OCI-LY7 (cell line): Measurements from ENCODE around the gene ASB5. TPM values are rescaled to one million over a fixed set of nuclear protein-coding genes. Genes with fewer than 3 reads are reported as not detected.

Experiments used
- BruUV-seq: library from RNA; stranded (reverse); fragments of 400-500 nt; replicated peaks from 2 replicates; lab custom pipeline; 2021; lab: Mats Ljungman, UMichigan
- CTCF ChIA-PET: fragments of 300-600 bp; sonication (Branson Sonifier 250); formaldehyde crosslinking; loops from one replicate; lab custom pipeline; 2022; ENCODE audit warnings: antibody characterized with exemption; ENCODE audit not compliant: unreplicated experiment; lab: Charles Lee
- POLR2A ChIA-PET: fragments of 300-600 bp; sonication (Branson Sonifier 250); formaldehyde crosslinking; loops from one replicate; lab custom pipeline; 2022; ENCODE audit warnings: antibody characterized with exemption; lab: Charles Lee
- DNase-seq: peaks from one replicate; pipeline ENCODE4 v3.0.0-alpha.2; 2015; ENCODE audit warnings: low spot score
- H2AFZ ChIP-seq: fragments of 200-600 bp; sonication (generic), shearing (Covaris generic); 2 replicates; pipeline ENCODE4 v1.6.1; 2014; ENCODE audit warnings: mild to moderate bottlenecking, antibody characterized with exemption, low read length, moderate library complexity
- H3K27ac ChIP-seq: fragments of 200-600 bp; sonication (generic); 2 replicates; pipeline ENCODE4 v1.5.1; 2014; ENCODE audit warnings: mixed run types, low read depth, mild to moderate bottlenecking, moderate library complexity, low read length, inconsistent platforms; ENCODE audit not compliant: poor library complexity, severe bottlenecking
- H3K36me3 ChIP-seq: fragments of 200-600 bp; sonication (generic); 2 replicates; pipeline ENCODE4 v1.6.1; 2014; ENCODE audit warnings: mild to moderate bottlenecking, antibody characterized with exemption, low read length, moderate library complexity, mixed read lengths; ENCODE audit not compliant: insufficient read depth
- H3K4me1 ChIP-seq: fragments of 200-600 bp; sonication (generic); 2 replicates; pipeline ENCODE4 v1.5.1; 2014; ENCODE audit warnings: mild to moderate bottlenecking, low read length; ENCODE audit not compliant: insufficient read depth, poor library complexity, severe bottlenecking
- H3K4me2 ChIP-seq: fragments of 200-600 bp; sonication (generic); 2 replicates; pipeline ENCODE4 v1.6.1; 2014; ENCODE audit warnings: mild to moderate bottlenecking, low read length
- H3K4me3 ChIP-seq: fragments of 200-600 bp; sonication (generic); 2 replicates; pipeline ENCODE4 v1.5.1; 2014; ENCODE audit warnings: mild to moderate bottlenecking, low read depth, low read length; ENCODE audit not compliant: poor library complexity, severe bottlenecking
- H3K79me2 ChIP-seq: fragments of 200-600 bp; sonication (generic); 2 replicates; pipeline ENCODE4 v1.6.1; 2016; ENCODE audit warnings: low read depth, mild to moderate bottlenecking, low read length, moderate library complexity, mixed read lengths; ENCODE audit not compliant: insufficient read depth
- H3K9me2 ChIP-seq: fragments of 200-600 bp; sonication (generic); 2 replicates; pipeline ENCODE4 v1.6.1; 2016; ENCODE audit warnings: mild to moderate bottlenecking, low read length, mixed read lengths; ENCODE audit not compliant: insufficient read depth
- H3K9me3 ChIP-seq: fragments of 200-600 bp; sonication (generic); 2 replicates; pipeline ENCODE4 v1.6.1; 2014; ENCODE audit warnings: mild to moderate bottlenecking, mixed run types, low read length, mixed read lengths
- H4K20me1 ChIP-seq: fragments of 200-600 bp; sonication (generic); 2 replicates; pipeline ENCODE4 v1.6.1; 2014; ENCODE audit warnings: mild to moderate bottlenecking, antibody characterized with exemption, low read length, moderate library complexity, mixed read lengths; ENCODE audit not compliant: insufficient read depth
- CTCF ChIP-seq: fragments of 200-600 bp; sonication (generic); conservative IDR thresholded peaks from 2 replicates; pipeline ENCODE4 v1.5.1; 2014; ENCODE audit warnings: mild to moderate bottlenecking, antibody characterized with exemption, low read length, moderate library complexity, mixed read lengths
- EZH2phosphoT487 ChIP-seq: fragments of 200-600 bp; sonication (generic); IDR thresholded peaks from 2 replicates; pipeline ENCODE4 v1.6.1; 2018; ENCODE audit warnings: low read depth, borderline replicate concordance, mild to moderate bottlenecking, mixed run types, antibody characterized with exemption, low read length, moderate library complexity, mixed read lengths
- intact Hi-C: fragments of 100-400 bp; cut with micrococcal nuclease; formaldehyde crosslinking; loops from one replicate; pipeline ENCODE4 v1.10.0; 2022; ENCODE audit not compliant: unreplicated experiment
- total RNA-seq, 2 experiments: library from RNA; depleted of rRNA in 1 of 2; stranded (reverse); fragments of >200 nt in 1 of 2; shearing (Covaris generic) in 1 of 2; gene quantifications; 2 replicates each; pipeline ENCODE4 v1.2.3, GENCODE V29; 2014 to 2022

Gene ASB5
- total RNA-seq, 2 experiments from 2014 or later, result not detected

GRCh38 chr4:176276710-176277109, 7.7 kb upstream of the ASB5 start:
- Histone ChIP-seq H3K79me2 (no peaks in the 10 kb centered on the region), H4K20me1 (no peaks in the 10 kb centered on the region), H3K4me1 (no peaks in the 10 kb centered on the region), H3K27ac (no peak overlapping the region), H3K36me3 (no peaks in the 10 kb centered on the region), H3K4me3 (no peak overlapping the region), H3K9me2 (no peaks in the 10 kb centered on the region), H3K9me3 (no peaks in the 10 kb centered on the region), H2AFZ (no peak overlapping the region), H3K4me2 (no peak overlapping the region)
- BruUV-seq, result no TSS peak
- DNase-seq, result no peak
- no peak for TF ChIP-seq EZH2phosphoT487
- no peak for TF ChIP-seq CTCF
- intact Hi-C loops, result loop anchor here (5.0 kb wide), 1 partner anchor 329 kb away; no protein-coding TSS in a partner anchor
- ChIA-PET POLR2A (interaction anchor here (1.1 to 1.3 kb wide), 3 partner anchors 10 to 32 kb away, joined by 4 to 5 read pairs (median 5); no protein-coding TSS in a partner anchor), CTCF (no interaction called here)

GRCh38 chr4:176274441-176274840, 5.4 kb upstream of the ASB5 start:
- Histone ChIP-seq H3K9me3 (no peaks in the 10 kb centered on the region), H3K4me1 (no peaks in the 10 kb centered on the region), H3K9me2 (no peaks in the 10 kb centered on the region), H3K4me2 (no peak overlapping the region), H3K4me3 (no peak overlapping the region), H2AFZ (no peak overlapping the region), H3K79me2 (no peaks in the 10 kb centered on the region), H4K20me1 (no peaks in the 10 kb centered on the region), H3K36me3 (no peaks in the 10 kb centered on the region), H3K27ac (no peak overlapping the region)
- no TSS peak for BruUV-seq
- POLR2A ChIA-PET, result interaction anchor here (0.5 to 4.5 kb wide), 5 partner anchors 9 to 154 kb away, joined by 3 to 15 read pairs (median 5); no protein-coding TSS in a partner anchor
- DNase-seq, result no peak
- TF ChIP-seq EZH2phosphoT487, result no peak
- no peak for TF ChIP-seq CTCF
- CTCF ChIA-PET, result no interaction called here
- intact Hi-C loops, result no loop called here

DNA sequence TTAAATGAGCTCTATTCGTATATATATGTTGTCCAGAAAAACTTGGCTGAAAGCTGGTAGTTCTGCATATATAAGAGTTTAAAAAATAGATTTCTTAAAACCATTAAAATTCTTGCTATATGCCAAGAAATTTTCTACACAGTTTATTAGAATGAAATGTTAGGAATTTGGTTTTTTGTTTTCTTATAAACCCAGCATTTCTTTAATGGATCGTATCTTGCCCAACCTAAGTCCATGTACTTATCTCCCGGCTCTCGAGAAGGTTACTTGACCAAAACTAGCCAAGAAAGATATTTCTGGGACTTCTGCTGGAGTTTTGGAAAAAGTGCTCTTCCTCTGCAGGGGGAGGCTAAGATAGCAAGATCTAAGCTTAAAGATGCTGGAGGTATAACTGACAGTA, 4.7 kb upstream of the ASB5 start:
- ChIA-PET CTCF (no interaction called here), POLR2A (interaction anchor here (0.5 to 4.5 kb wide), 7 partner anchors 8 to 255 kb away, joined by 3 to 15 read pairs (median 4); no protein-coding TSS in a partner anchor)
- no peak for DNase-seq
- Histone ChIP-seq H3K4me1 (no peaks in the 10 kb centered on the region), H3K4me3 (no peak overlapping the region), H4K20me1 (no peaks in the 10 kb centered on the region), H3K27ac (no peak overlapping the region), H3K9me2 (no peaks in the 10 kb centered on the region), H3K79me2 (no peaks in the 10 kb centered on the region), H3K4me2 (no peak overlapping the region), H3K36me3 (no peaks in the 10 kb centered on the region), H2AFZ (no peak overlapping the region), H3K9me3 (no peaks in the 10 kb centered on the region)
- intact Hi-C loops, result no loop called here
- TF ChIP-seq EZH2phosphoT487 (no peak), CTCF (no peak)
- no TSS peak for BruUV-seq
